Stimulated activated CD4-positive, alpha-beta T cell treated with anti-CD3 and anti-CD28 coated beads, Interleukin-1b, Interleukin-23, amount 100 ng/mL, for 4 hours (primary cell): Measurements from ENCODE around the gene KLK13.

ENCODE experiments used
- DNase-seq, 2 donors: peaks; one replicate each; pipeline ENCODE4 v3.0.0-alpha.2; 2020; ENCODE audit warnings: low read depth in 2 of 2

KLK13 gene

GRCh38 chr19:51063664-51064063 is 1.2 kb downstream of the KLK13 start:
- DNase-seq, result no peak

GRCh38 chr19:51060973-51061372 is 3.9 kb downstream of the KLK13 start:
- no peak for DNase-seq

GRCh38 chr19:51060336-51060735 is 4.6 kb downstream of the KLK13 start:
- DNase-seq, result no peak

- DNase-seq, result no peak
These were observed 5.2 kb downstream of the KLK13 start for GRCh38 chr19:51059715-51060114.

- DNase-seq, result no peak
These were observed 9.0 kb downstream of the KLK13 start for GRCh38 chr19:51055866-51056265.

- no peak for DNase-seq
These were observed 17.9 kb downstream of the KLK13 start for GRCh38 chr19:51047031-51047335.

- DNase-seq, result no peak
These were observed 20.6 kb downstream of the KLK13 start for GRCh38 chr19:51044327-51044726.

GRCh38 chr19:51043497-51043896 is 21.4 kb downstream of the KLK13 start:
- DNase-seq, result no peak

GRCh38 chr19:51040151-51040550 is 24.7 kb downstream of the KLK13 start:
- no peak for DNase-seq

GRCh38 chr19:51036519-51036918 is 28.4 kb downstream of the KLK13 start:
- DNase-seq, result no peak

- DNase-seq, result no peak
These were observed 30.2 kb downstream of the KLK13 start, which contains the start of gene KLK12 for GRCh38 chr19:51034704-51035103. Gene KLK12 (minus strand): TSS chr19:51035002. CDS start chr19:51034621, 381 bp downstream.

- no peak for DNase-seq
These were observed 33.0 kb downstream of the KLK13 start for GRCh38 chr19:51031880-51032225.

- no peak for DNase-seq
These were observed 33.5 kb downstream of the KLK13 start for GRCh38 chr19:51031220-51031879.

- no peak for DNase-seq
These were observed 34.3 kb downstream of the KLK13 start for GRCh38 chr19:51030631-51031030.

GRCh38 chr19:51029718-51030117 is 35.2 kb downstream of the KLK13 start:
- DNase-seq, result no peak

- DNase-seq, result no peak
These were observed 37.0 kb downstream of the KLK13 start for GRCh38 chr19:51027873-51028272.

- DNase-seq, result no peak
These were observed 37.6 kb downstream of the KLK13 start for GRCh38 chr19:51027126-51027806.

GRCh38 chr19:51026554-51026831 is 38.4 kb downstream of the KLK13 start, which contains the start of gene KLK11:
Gene KLK11 (minus strand): TSS chr19:51026616. CDS start chr19:51025631, 985 bp downstream.
- DNase-seq, result no peak

- DNase-seq, result no peak
These were observed 38.9 kb downstream of the KLK13 start for GRCh38 chr19:51025809-51026553.

- no peak for DNase-seq
These were observed 39.5 kb downstream of the KLK13 start for GRCh38 chr19:51025401-51025800.

GRCh38 chr19:51024924-51025323 is 40.0 kb downstream of the KLK13 start:
- no peak for DNase-seq

GRCh38 chr19:51023946-51024345 is 40.9 kb downstream of the KLK13 start:
- no peak for DNase-seq

GRCh38 chr19:51022526-51022925 is 42.4 kb downstream of the KLK13 start:
- no peak for DNase-seq
